Measurements from ENCODE around the gene PMM2. TPM values are rescaled to one million over a fixed set of nuclear protein-coding genes. Genes with fewer than 3 reads are reported as not detected.
"Not testable (repeated sequence)": the region's sequence is repeated elsewhere in the genome, so short reads cannot be mapped to it uniquely, and the experiment has no call there.

PMM2 gene
- total RNA-seq, 1 experiment from 2014 or later = 36.3 TPM

GRCh38 chr16:8862309-8863130 lies 64.9 kb downstream of the PMM2 start:
- no peak for DNase-seq (ENCODE audit: low spot score)
- in situ Hi-C loops (cut with HindIII; ENCODE audit: low sequenced_read_pairs) = no loop called here

GRCh38 chr16:8863594-8864424 lies 66.2 kb downstream of the PMM2 start:
- DNase-seq (ENCODE audit: low spot score) = peak; percentile 23
- in situ Hi-C loops (cut with HindIII; ENCODE audit: low sequenced_read_pairs) = no loop called here

- in situ Hi-C loops (cut with HindIII; ENCODE audit: low sequenced_read_pairs) = no loop called here
- no peak for DNase-seq (ENCODE audit: low spot score)
Measured at GRCh38 chr16:8864480-8865110, 67.0 kb downstream of the PMM2 start.

- no peak for DNase-seq (ENCODE audit: low spot score)
- in situ Hi-C loops (cut with HindIII; ENCODE audit: low sequenced_read_pairs) = no loop called here
Measured at GRCh38 chr16:8865145-8865882, 67.7 kb downstream of the PMM2 start.

- in situ Hi-C loops (cut with HindIII; ENCODE audit: low sequenced_read_pairs) = no loop called here
- DNase-seq (ENCODE audit: low spot score) = no peak
Measured at GRCh38 chr16:8866118-8866883, 68.7 kb downstream of the PMM2 start.

GRCh38 chr16:8866884-8867215 lies 69.2 kb downstream of the PMM2 start:
- in situ Hi-C loops (cut with HindIII; ENCODE audit: low sequenced_read_pairs) = no loop called here
- DNase-seq (ENCODE audit: low spot score) = no peak

DNA sequence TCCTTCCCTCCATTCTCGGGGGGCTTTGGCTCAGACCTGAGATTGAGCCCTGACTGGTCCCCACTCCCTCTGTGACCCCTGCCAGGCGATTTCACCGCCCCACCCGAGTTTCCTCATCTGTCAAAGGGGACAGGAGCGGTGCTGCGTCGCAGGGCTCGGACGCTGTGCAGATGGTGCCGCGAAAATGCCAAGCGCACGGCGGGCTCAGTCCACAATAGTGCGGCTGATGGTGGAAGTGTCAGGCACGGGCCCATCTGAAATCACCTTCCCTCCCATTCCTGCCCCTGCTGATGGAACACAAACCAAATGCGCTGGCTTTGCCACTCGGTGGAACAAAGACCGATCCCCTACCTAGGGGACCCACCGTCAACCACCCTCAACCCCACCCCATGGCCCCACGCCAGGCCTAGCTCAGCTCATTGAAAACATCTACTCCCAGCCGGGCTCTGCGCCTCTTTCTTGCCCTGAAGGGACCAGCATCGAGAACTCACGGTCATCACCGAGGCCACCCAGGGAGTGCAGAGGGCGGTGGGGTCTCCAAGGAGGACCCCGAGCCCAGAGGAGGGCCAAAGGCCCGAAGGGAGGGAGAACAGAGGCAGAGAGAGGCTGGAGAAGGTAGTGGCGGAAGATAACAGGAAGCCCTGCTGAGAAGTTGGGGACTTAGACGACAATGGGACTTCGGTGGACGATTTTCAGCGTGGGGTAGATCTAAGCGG lies 69.7 kb downstream of the PMM2 start:
- in situ Hi-C loops (cut with HindIII; ENCODE audit: low sequenced_read_pairs) = no loop called here
- peak; percentile 34 for DNase-seq (ENCODE audit: low spot score)

DNA sequence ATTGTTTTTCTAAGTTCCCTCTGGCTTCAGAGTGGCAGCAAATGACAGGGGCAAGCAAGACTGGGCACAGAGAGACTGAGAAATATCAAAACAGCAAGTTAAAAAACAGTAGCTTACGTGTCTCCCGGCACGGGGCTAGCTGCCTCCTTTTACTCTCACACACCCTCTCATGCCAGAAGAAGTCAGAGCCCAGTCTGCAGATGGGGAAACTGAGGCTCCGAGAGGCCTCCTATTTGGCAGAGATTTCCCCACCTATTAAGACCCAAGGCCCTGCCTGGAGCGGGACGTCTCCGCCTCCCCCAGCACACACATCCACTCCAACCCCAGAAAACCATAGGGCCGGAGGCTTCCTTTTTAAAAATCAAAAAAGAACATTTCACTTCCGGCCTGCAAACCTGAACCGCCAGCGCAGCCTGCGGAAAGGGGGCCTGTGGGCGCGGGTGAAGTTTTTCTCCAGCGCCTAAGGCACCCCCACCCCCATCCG lies 70.3 kb downstream of the PMM2 start:
- in situ Hi-C loops (cut with HindIII; ENCODE audit: low sequenced_read_pairs) = no loop called here
- DNase-seq (ENCODE audit: low spot score) = no peak

- peak; percentile 74 for DNase-seq (ENCODE audit: low spot score)
- in situ Hi-C loops (cut with HindIII; ENCODE audit: low sequenced_read_pairs) = no loop called here
Measured at GRCh38 chr16:8868416-8869211, 71.0 kb downstream of the PMM2 start, which contains the start of gene CARHSP1. Gene CARHSP1, minus strand, starts transcription at chr16:8869006. Its CDS starts 9,678 bp downstream, at chr16:8859328.

DNA sequence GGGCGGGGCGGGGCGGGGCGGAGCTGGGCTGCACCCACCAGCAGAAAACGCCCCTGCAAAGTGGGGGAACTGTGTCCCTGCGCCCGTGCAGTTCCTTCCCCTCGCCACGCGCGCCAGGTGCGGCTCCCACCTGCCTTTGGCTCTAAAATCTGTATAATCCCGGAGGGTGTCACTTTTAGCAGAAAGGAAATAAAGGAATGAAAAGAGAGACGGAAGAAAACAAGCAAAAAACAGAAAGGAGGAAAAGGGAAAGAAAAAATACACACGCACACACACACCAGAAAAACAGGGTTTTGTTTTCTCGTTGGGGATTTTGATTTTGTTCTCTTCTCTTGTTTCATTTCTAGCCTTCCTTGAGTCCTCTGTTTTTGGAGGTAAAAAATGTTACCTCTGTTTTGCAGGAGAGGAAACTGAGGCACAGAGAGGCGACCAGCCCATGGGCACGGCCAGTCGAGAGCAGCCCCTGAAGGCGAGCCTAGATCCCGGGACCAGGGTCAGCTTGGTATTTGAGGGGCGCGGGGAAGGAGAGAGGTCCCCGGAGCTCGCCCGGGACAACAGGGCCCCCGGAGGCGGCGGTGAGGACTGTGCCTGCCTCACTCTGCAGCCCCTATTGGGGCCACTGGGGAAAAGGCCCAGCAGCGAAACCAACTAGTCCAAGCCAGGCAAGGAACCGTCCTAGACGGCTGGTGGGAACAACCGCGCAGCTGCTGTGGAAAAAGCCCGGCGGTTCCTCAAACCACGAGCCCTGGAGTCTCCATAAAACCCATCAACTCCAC lies 71.8 kb downstream of the PMM2 start:
- in situ Hi-C loops (cut with HindIII; ENCODE audit: low sequenced_read_pairs) = no loop called here
- DNase-seq (ENCODE audit: low spot score) = no peak

DNA sequence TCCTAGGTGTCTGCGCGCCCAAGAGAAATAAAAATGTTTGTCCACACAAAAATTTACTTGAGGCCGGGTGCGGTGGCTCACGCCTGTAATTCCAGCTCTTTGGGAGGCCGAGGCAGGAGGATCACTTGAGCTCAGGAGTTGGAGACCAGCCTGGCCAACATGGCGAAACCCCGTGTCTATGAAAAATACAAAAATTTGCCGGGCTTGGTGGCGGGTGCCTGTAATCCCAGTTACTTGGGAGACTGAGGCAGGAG lies 72.3 kb downstream of the PMM2 start:
- in situ Hi-C loops (cut with HindIII; ENCODE audit: low sequenced_read_pairs); DNase-seq (ENCODE audit: low spot score): not testable (repeated sequence)

DNA sequence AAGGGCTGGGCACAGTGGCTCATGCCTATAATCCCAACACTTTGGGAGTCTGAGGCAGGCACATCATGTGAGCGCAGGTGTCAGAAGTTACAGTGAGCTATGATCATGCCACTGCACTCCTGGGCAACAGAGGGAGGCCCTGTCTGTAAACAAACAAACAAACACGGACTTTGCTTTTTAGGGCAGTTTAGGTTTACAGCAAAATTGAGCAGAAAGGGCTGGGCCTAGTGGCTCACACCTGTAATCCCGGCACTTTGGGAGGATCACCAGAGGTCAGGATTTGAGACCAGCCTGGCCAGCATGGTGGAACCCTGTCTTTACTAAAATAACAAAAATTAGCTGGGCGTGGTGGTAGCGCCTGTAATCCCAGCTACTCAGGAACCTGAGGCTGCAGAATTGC lies 74.4 kb downstream of the PMM2 start:
- in situ Hi-C loops (cut with HindIII; ENCODE audit: low sequenced_read_pairs) = no loop called here
- DNase-seq (ENCODE audit: low spot score) = no peak

DNA sequence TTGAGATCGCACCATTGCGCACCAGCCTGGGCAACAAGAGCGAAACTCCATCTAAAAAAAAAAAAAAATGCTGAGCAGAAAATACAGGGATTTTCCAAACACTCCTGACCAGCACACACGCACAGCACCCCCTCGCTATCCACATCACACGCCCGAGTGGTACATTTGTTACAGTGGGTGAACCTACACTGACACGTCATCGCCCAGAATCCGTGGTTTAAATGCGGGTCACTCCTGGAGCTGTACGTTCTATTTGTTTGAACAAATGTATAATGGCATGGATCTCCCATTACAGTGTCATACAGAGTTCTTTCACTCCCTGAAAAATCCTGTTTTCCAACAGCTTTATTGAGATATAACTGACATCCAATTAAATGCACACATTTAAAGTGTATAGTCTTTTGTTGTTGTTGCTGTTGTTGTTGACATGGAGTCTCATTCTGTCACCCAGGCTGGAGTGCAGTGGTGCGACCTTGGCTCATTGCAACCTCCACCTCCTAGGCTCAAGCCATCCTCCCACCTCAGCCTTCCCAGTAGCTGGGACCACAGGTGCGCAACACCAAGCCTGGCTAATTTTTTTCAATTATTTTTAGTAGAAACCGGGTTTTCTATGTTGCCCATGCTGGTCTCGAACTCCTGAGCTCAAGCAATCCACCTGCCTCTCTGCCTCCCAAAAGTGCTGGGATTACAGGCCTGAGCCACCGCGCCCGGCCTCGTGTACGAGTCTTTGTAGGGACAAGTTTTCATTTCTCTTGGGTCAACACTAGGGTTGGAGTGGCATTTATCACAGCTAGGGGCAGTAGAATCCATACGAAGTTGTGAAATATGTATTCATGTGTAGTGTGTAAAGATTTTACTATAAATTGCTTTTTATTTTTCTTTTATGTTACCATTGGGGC lies 75.6 kb downstream of the PMM2 start:
- in situ Hi-C loops (cut with HindIII; ENCODE audit: low sequenced_read_pairs) = no loop called here
- no peak for DNase-seq (ENCODE audit: low spot score)

DNA sequence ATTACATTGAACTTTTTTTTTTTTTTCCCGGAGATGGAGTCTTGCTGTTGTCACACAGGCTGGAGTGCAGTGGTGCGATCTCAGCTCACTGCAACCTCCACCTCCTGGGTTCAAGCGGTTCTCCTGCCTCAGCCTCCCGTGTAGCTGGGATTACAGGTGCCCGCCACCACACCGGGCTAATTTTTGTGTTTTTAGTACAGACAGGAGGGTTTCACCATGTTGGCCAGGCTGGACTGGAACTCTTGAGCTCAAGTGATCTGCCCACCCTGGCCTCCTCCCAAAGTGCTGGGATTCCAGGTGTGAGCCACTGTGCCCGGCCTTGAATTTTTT lies 76.2 kb downstream of the PMM2 start:
- in situ Hi-C loops (cut with HindIII; ENCODE audit: low sequenced_read_pairs); DNase-seq (ENCODE audit: low spot score): not testable (repeated sequence)

DNA sequence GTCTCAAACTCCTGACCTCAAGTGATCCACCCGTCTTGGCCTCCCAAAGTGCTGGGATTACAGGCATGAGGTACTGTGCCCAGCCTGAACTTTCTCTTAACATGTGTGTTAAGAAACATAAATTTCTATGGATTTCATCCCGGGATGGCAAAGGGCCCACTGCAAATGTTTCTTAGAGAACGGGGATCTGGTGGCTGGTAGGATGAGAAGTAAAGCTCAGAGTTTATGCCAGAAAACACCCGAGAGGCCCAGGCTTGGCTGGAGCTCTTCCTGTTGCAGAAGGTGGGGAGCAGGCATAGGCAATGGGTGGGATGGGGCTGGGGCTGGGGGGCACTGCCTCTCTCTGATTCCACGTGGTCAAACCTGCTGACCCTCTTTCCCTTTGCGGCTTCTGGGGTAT lies 76.7 kb downstream of the PMM2 start:
- DNase-seq (ENCODE audit: low spot score) = no peak
- in situ Hi-C loops (cut with HindIII; ENCODE audit: low sequenced_read_pairs) = no loop called here

DNA sequence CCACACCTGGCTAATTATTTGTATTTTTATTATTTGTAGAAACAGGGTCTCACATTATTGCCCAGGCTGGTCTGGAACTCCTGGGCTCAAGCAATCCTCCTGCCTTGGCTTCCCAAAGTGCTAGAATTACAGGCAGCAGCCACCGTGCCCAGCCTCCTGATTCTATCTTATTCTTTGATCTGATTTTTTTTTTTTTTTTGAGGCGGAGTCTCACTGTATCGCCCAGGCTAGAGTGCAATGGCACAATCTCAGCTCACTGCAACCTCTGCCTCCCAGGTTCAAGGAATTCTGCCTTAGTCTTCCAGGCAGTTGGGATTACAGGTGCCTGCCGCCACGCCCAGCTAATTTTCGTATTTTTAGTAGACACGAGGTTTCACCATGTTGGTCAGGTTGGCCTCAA lies 77.7 kb downstream of the PMM2 start:
- in situ Hi-C loops (cut with HindIII; ENCODE audit: low sequenced_read_pairs); DNase-seq (ENCODE audit: low spot score): not testable (repeated sequence)

All from G401 (cell line).